ENCODE data around the gene CHST6. TPM values are rescaled to one million over a fixed set of nuclear protein-coding genes. Genes with fewer than 3 reads are reported as not detected.
A peak's percentile ranks its signal among the peaks of the same experiment; 100 is the strongest.

Gene CHST6
- total and polyA plus RNA-seq, 10 of the 15 experiments (the other 5 are each of a cell fraction or from before 2014, with no cell fraction given), result 0.14 to 2.5 (median 0.51) TPM

GRCh38 chr16:75432828-75433731, 62.2 kb downstream of the CHST6 start, which contains the start of gene CFDP1 (continued):
- TF ChIP-seq ZNF687 (IDR thresholded peaks at IDR 0.05), result peak; percentile 68
- no peak for TF ChIP-seq CUX1 (IDR thresholded peaks at IDR 0.05; ENCODE audit: insufficient replicate concordance, low read depth, low read length)
- peak in 1 of 2 experiments; percentile 15; a peak in 1 of 3 replicates for TF ChIP-seq EGR1 (IDR thresholded peaks at IDR 0.05; ENCODE audit: borderline replicate concordance in 1 of 2, low read depth in 2 of 2, low read length in 2 of 2)
- peak; percentile 100 for TF ChIP-seq IKZF1 (conservative IDR thresholded peaks at IDR 0.05)
- no peak for TF ChIP-seq REST (IDR thresholded peaks at IDR 0.05; ENCODE audit: low read depth, low read length)
- peak; percentile 12; the same call in 1 of the 2 replicates for TF ChIP-seq TBL1XR1 (IDR thresholded peaks at IDR 0.05; ENCODE audit: low read depth, low read length)
- peak; percentile 85 for TF ChIP-seq BACH1 (IDR thresholded peaks at IDR 0.05; ENCODE audit: borderline replicate concordance)
- peak; percentile 78 for TF ChIP-seq POLR2A (IDR thresholded peaks at IDR 0.05; ENCODE audit: low read depth, low read length)
- TF ChIP-seq USF1 (IDR thresholded peaks at IDR 0.05; ENCODE audit: borderline replicate concordance, extremely low read length, insufficient read depth, low read depth, low read length), result peak; percentile 83

Measured in GM12878 (cell line).